OCI-LY7 (cell line): ENCODE data around the gene ASCL5. TPM values are rescaled to one million over a fixed set of nuclear protein-coding genes. Genes with fewer than 3 reads are reported as not detected.

ENCODE experiments used
- BruUV-seq: library from RNA; stranded (reverse); fragments of 400-500 nt; replicated peaks from 2 replicates; lab custom pipeline; 2021; lab: Mats Ljungman, UMichigan
- CTCF ChIA-PET: fragments of 300-600 bp; sonication (Branson Sonifier 250); formaldehyde crosslinking; loops from one replicate; lab custom pipeline; 2022; ENCODE audit warnings: antibody characterized with exemption; ENCODE audit not compliant: unreplicated experiment; lab: Charles Lee
- POLR2A ChIA-PET: fragments of 300-600 bp; sonication (Branson Sonifier 250); formaldehyde crosslinking; loops from one replicate; lab custom pipeline; 2022; ENCODE audit warnings: antibody characterized with exemption; lab: Charles Lee
- DNase-seq: peaks from one replicate; pipeline ENCODE4 v3.0.0-alpha.2; 2015; ENCODE audit warnings: low spot score
- H2AFZ ChIP-seq: fragments of 200-600 bp; sonication (generic), shearing (Covaris generic); 2 replicates; pipeline ENCODE4 v1.6.1; 2014; ENCODE audit warnings: mild to moderate bottlenecking, antibody characterized with exemption, low read length, moderate library complexity
- H3K27ac ChIP-seq: fragments of 200-600 bp; sonication (generic); 2 replicates; pipeline ENCODE4 v1.5.1; 2014; ENCODE audit warnings: mixed run types, low read depth, mild to moderate bottlenecking, moderate library complexity, low read length, inconsistent platforms; ENCODE audit not compliant: poor library complexity, severe bottlenecking
- H3K36me3 ChIP-seq: fragments of 200-600 bp; sonication (generic); 2 replicates; pipeline ENCODE4 v1.6.1; 2014; ENCODE audit warnings: mild to moderate bottlenecking, antibody characterized with exemption, low read length, moderate library complexity, mixed read lengths; ENCODE audit not compliant: insufficient read depth
- H3K4me1 ChIP-seq: fragments of 200-600 bp; sonication (generic); 2 replicates; pipeline ENCODE4 v1.5.1; 2014; ENCODE audit warnings: mild to moderate bottlenecking, low read length; ENCODE audit not compliant: insufficient read depth, poor library complexity, severe bottlenecking
- H3K4me2 ChIP-seq: fragments of 200-600 bp; sonication (generic); 2 replicates; pipeline ENCODE4 v1.6.1; 2014; ENCODE audit warnings: mild to moderate bottlenecking, low read length
- H3K4me3 ChIP-seq: fragments of 200-600 bp; sonication (generic); 2 replicates; pipeline ENCODE4 v1.5.1; 2014; ENCODE audit warnings: mild to moderate bottlenecking, low read depth, low read length; ENCODE audit not compliant: poor library complexity, severe bottlenecking
- H3K79me2 ChIP-seq: fragments of 200-600 bp; sonication (generic); 2 replicates; pipeline ENCODE4 v1.6.1; 2016; ENCODE audit warnings: low read depth, mild to moderate bottlenecking, low read length, moderate library complexity, mixed read lengths; ENCODE audit not compliant: insufficient read depth
- H3K9me2 ChIP-seq: fragments of 200-600 bp; sonication (generic); 2 replicates; pipeline ENCODE4 v1.6.1; 2016; ENCODE audit warnings: mild to moderate bottlenecking, low read length, mixed read lengths; ENCODE audit not compliant: insufficient read depth
- H3K9me3 ChIP-seq: fragments of 200-600 bp; sonication (generic); 2 replicates; pipeline ENCODE4 v1.6.1; 2014; ENCODE audit warnings: mild to moderate bottlenecking, mixed run types, low read length, mixed read lengths
- H4K20me1 ChIP-seq: fragments of 200-600 bp; sonication (generic); 2 replicates; pipeline ENCODE4 v1.6.1; 2014; ENCODE audit warnings: mild to moderate bottlenecking, antibody characterized with exemption, low read length, moderate library complexity, mixed read lengths; ENCODE audit not compliant: insufficient read depth
- CTCF ChIP-seq: fragments of 200-600 bp; sonication (generic); conservative IDR thresholded peaks from 2 replicates; pipeline ENCODE4 v1.5.1; 2014; ENCODE audit warnings: mild to moderate bottlenecking, antibody characterized with exemption, low read length, moderate library complexity, mixed read lengths
- EZH2phosphoT487 ChIP-seq: fragments of 200-600 bp; sonication (generic); IDR thresholded peaks from 2 replicates; pipeline ENCODE4 v1.6.1; 2018; ENCODE audit warnings: low read depth, borderline replicate concordance, mild to moderate bottlenecking, mixed run types, antibody characterized with exemption, low read length, moderate library complexity, mixed read lengths
- intact Hi-C: fragments of 100-400 bp; cut with micrococcal nuclease; formaldehyde crosslinking; loops from one replicate; pipeline ENCODE4 v1.10.0; 2022; ENCODE audit not compliant: unreplicated experiment
- total RNA-seq, 2 experiments: library from RNA; depleted of rRNA in 1 of 2; stranded (reverse); fragments of >200 nt in 1 of 2; shearing (Covaris generic) in 1 of 2; gene quantifications; 2 replicates each; pipeline ENCODE4 v1.2.3, GENCODE V29; 2014 to 2022

Gene ASCL5
- total RNA-seq, 2 experiments from 2014 or later: not detected

DNA sequence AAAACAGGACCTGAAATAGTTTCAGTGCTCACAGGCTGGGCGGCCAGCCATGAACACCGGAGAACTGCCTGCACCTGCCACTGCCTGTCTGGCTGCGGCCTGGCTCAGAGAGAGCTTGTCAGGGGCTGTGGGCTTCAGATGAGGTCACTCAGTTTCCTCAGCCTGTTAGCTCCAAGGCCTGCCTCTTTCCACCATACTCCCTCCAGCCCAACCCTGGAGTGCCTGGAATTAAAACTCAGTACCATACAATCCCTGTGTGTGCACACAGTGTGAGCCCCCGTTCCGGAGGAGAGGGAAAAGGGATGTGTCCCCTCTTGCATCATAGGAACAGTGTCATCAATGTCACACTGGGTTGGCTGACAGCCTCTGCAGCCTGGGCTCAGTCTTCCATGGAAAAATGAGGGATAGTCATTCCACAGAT lies 30.9 kb downstream of the ASCL5 start:
- ChIA-PET CTCF (no interaction called here), POLR2A (no interaction called here)
- Histone ChIP-seq H4K20me1 (no peaks in the 10 kb centered on the region), H3K36me3 (no peaks in the 10 kb centered on the region), H3K9me2 (no peaks in the 10 kb centered on the region), H3K27ac (no peak overlapping the region), H2AFZ (no peak overlapping the region), H3K4me3 (no peak overlapping the region), H3K9me3 (no peaks in the 10 kb centered on the region), H3K79me2 (no peaks in the 10 kb centered on the region), H3K4me1 (peaks cover 9% of the 10 kb centered on the region), H3K4me2 (no peak overlapping the region)
- no TSS peak for BruUV-seq
- DNase-seq: peak; percentile 48
- TF ChIP-seq EZH2phosphoT487: no peak
- TF ChIP-seq CTCF: no peak
- intact Hi-C loops: no loop called here

GRCh38 chr1:201095581-201095980 lies 31.4 kb downstream of the ASCL5 start:
- CTCF ChIA-PET: no interaction called here
- TF ChIP-seq EZH2phosphoT487: no peak
- TF ChIP-seq CTCF: no peak

GRCh38 chr1:201094832-201095231 lies 32.2 kb downstream of the ASCL5 start:
- TF ChIP-seq EZH2phosphoT487 (no peak), CTCF (no peak)
- no peak overlapping the region for H3K4me3 ChIP-seq
- no peak overlapping the region for H3K4me2 ChIP-seq
- intact Hi-C loops: no loop called here
- no peaks in the 10 kb centered on the region for H3K79me2 ChIP-seq
- H2AFZ ChIP-seq: no peak overlapping the region
- no peaks in the 10 kb centered on the region for H3K36me3 ChIP-seq
- H4K20me1 ChIP-seq: no peaks in the 10 kb centered on the region
- POLR2A ChIA-PET: no interaction called here
- no peak overlapping the region for H3K27ac ChIP-seq
- no peaks in the 10 kb centered on the region for H3K9me3 ChIP-seq
- no TSS peak for BruUV-seq
- H3K9me2 ChIP-seq: no peaks in the 10 kb centered on the region
- no peak for DNase-seq
- CTCF ChIA-PET: no interaction called here
- H3K4me1 ChIP-seq: peaks cover 9% of the 10 kb centered on the region

More at GRCh38 chr1:201095581-201095980, 31.4 kb downstream of the ASCL5 start:
- Histone ChIP-seq H3K36me3 (no peaks in the 10 kb centered on the region), H3K9me2 (no peaks in the 10 kb centered on the region), H3K4me3 (no peak overlapping the region), H3K4me1 (peaks cover 9% of the 10 kb centered on the region), H3K9me3 (no peaks in the 10 kb centered on the region), H3K4me2 (no peak overlapping the region), H3K27ac (no peak overlapping the region), H2AFZ (no peak overlapping the region), H4K20me1 (no peaks in the 10 kb centered on the region), H3K79me2 (no peaks in the 10 kb centered on the region)
- POLR2A ChIA-PET: no interaction called here
- intact Hi-C loops: no loop called here
- no TSS peak for BruUV-seq
- no peak for DNase-seq
